Left ventricle myocardium inferior (tissue), 1 donor: ENCODE results near the gene TMPRSS4. TPM values are rescaled to one million over a fixed set of nuclear protein-coding genes. Genes with fewer than 3 reads are reported as not detected.

Source experiments
- DNase-seq: peaks from one replicate; pipeline ENCODE4 v3.0.0-alpha.2; 2020
- H3K27ac ChIP-seq: fragments of 200-600 bp; replicated peaks from 2 replicates; pipeline ENCODE4 v1.8.0; 2021
- H3K27me3 ChIP-seq: fragments of 200-600 bp; 2 replicates; pipeline ENCODE4 v1.8.0; 2021; ENCODE audit warnings: low read depth
- H3K36me3 ChIP-seq: fragments of 200-600 bp; 2 replicates; pipeline ENCODE4 v1.8.0; 2021
- H3K4me1 ChIP-seq: fragments of 200-600 bp; 2 replicates; pipeline ENCODE4 v1.8.0; 2021
- H3K4me3 ChIP-seq: fragments of 200-600 bp; 2 replicates; pipeline ENCODE4 v1.8.0; 2021; ENCODE audit warnings: mild to moderate bottlenecking, moderate library complexity
- H3K9me3 ChIP-seq: fragments of 200-600 bp; replicated peaks from 2 replicates; pipeline ENCODE4 v1.8.0; 2021
- intact Hi-C: fragments of 100-400 bp; cut with micrococcal nuclease; formaldehyde crosslinking; loops from one replicate; pipeline ENCODE4 v1.11.0; 2022
- total RNA-seq: library from RNA; stranded (reverse); fragmentation: NEBNext Ultra II Directional; extraction: Animal tissue kit (Norgen Biotek cat#: 25700); gene quantifications from one replicate; pipeline ENCODE4 v1.2.1, GENCODE V29; 2021
- TF ChIP-seq, protein P1 (sequence below): fragments of 200-600 bp; IDR thresholded peaks from 2 replicates; pipeline ENCODE4 v1.8.0; 2021; ENCODE audit warnings: antibody characterized with exemption, mild to moderate bottlenecking, borderline replicate concordance
- donor health status: DM: no; HTN: yes; CAD: no; lungs with severe emphysema.

The TMPRSS4 gene
- total RNA-seq, 1 donor from 2014 or later = 0.30 TPM

- H3K27ac ChIP-seq = no peak overlapping the region
- DNase-seq = no peak
- intact Hi-C loops = no loop called here
- H3K4me3 ChIP-seq = no peak overlapping the region
- no peaks in the 10 kb centered on the region for H3K9me3 ChIP-seq
- H3K36me3 ChIP-seq = no peaks in the 10 kb centered on the region
- TF ChIP-seq, protein P1, sequence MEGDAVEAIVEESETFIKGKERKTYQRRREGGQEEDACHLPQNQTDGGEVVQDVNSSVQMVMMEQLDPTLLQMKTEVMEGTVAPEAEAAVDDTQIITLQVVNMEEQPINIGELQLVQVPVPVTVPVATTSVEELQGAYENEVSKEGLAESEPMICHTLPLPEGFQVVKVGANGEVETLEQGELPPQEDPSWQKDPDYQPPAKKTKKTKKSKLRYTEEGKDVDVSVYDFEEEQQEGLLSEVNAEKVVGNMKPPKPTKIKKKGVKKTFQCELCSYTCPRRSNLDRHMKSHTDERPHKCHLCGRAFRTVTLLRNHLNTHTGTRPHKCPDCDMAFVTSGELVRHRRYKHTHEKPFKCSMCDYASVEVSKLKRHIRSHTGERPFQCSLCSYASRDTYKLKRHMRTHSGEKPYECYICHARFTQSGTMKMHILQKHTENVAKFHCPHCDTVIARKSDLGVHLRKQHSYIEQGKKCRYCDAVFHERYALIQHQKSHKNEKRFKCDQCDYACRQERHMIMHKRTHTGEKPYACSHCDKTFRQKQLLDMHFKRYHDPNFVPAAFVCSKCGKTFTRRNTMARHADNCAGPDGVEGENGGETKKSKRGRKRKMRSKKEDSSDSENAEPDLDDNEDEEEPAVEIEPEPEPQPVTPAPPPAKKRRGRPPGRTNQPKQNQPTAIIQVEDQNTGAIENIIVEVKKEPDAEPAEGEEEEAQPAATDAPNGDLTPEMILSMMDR = no peak
- H3K4me1 ChIP-seq = peaks cover 18% of the 10 kb centered on the region
- H3K27me3 ChIP-seq = no peaks in the 10 kb centered on the region
These were observed 11.9 kb upstream of the TMPRSS4 start for GRCh38 chr11:118064956-118065355.

- TF ChIP-seq, protein P1 = no peak
- no peaks in the 10 kb centered on the region for H3K27me3 ChIP-seq
- H3K4me3 ChIP-seq = no peak overlapping the region
- no peaks in the 10 kb centered on the region for H3K36me3 ChIP-seq
- intact Hi-C loops = no loop called here
- no peak for DNase-seq
- H3K4me1 ChIP-seq = peaks cover 18% of the 10 kb centered on the region
- H3K9me3 ChIP-seq = no peaks in the 10 kb centered on the region
- H3K27ac ChIP-seq = no peak overlapping the region
These were observed 11.5 kb upstream of the TMPRSS4 start for GRCh38 chr11:118065384-118065783.

- no peaks in the 10 kb centered on the region for H3K27me3 ChIP-seq
- intact Hi-C loops = no loop called here
These were observed 9.9 kb upstream of the TMPRSS4 start for GRCh38 chr11:118067006-118067405.

DNA sequence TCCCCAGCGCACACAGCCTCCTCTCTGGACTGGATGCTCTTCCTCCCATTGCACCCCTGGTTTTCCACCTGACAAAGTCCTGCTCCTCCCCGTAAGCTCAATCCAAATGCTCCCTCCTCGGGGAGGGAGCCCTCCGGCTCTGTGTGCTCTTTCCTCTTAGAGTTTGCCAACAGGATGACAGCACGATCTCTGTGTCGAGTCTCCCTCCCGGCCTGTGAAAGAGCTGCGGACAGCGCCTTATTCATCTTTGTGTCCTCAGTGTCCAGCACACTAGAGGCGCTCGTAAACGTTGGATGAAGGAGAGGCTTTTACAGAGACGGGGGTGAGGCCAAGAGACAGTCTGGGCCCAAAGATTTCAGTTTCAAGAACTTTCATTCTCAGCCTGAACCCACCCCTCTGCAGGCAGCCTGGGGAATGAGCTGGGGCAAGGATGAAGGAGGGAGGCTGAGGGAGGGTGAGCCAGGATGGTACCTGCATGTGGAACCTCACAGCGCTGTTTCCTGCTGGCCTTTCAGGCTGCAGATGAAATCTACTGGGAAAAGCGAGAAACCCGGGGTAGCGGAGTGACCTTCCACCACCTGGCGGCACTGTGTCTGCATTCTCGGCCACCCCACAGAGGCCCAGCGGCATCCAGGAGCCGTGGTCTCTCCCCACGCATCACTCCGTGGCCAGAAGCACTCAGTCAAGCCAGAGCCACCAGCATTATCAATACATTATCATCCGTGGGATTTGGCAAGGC, 8.5 kb upstream of the TMPRSS4 start:
- H3K27ac ChIP-seq = no peak overlapping the region
- H3K27me3 ChIP-seq = no peaks in the 10 kb centered on the region
- TF ChIP-seq, protein P1 = no peak
- no peaks in the 10 kb centered on the region for H3K36me3 ChIP-seq
- H3K9me3 ChIP-seq = no peaks in the 10 kb centered on the region
- H3K4me1 ChIP-seq = no peaks in the 10 kb centered on the region
- no peak overlapping the region for H3K4me3 ChIP-seq
- intact Hi-C loops = no loop called here
- DNase-seq = no peak

More at GRCh38 chr11:118067006-118067405, 9.9 kb upstream of the TMPRSS4 start:
- Histone ChIP-seq H3K4me1 (peaks cover 7% of the 10 kb centered on the region), H3K27ac (no peak overlapping the region), H3K4me3 (no peak overlapping the region), H3K36me3 (no peaks in the 10 kb centered on the region), H3K9me3 (no peaks in the 10 kb centered on the region)
- TF ChIP-seq, protein P1 = no peak
- no peak for DNase-seq

GRCh38 chr11:118068945-118069612, 7.8 kb upstream of the TMPRSS4 start:
- Histone ChIP-seq H3K36me3 (no peaks in the 10 kb centered on the region), H3K4me1 (no peaks in the 10 kb centered on the region), H3K9me3 (no peaks in the 10 kb centered on the region), H3K27me3 (no peaks in the 10 kb centered on the region), H3K4me3 (no peak overlapping the region), H3K27ac (no peak overlapping the region)
- no peak for DNase-seq
- TF ChIP-seq, protein P1 = no peak
- intact Hi-C loops = no loop called here
